GM04504 (cell line): ENCODE measurements around the gene ARHGEF38.
A peak's percentile ranks its signal among the peaks of the same experiment; 100 is the strongest.

ENCODE experiments used
- DNase-seq: peaks from one replicate; pipeline ENCODE4 v3.0.0-alpha.2; 2012; ENCODE audit warnings: low read depth

The ARHGEF38 gene

GRCh38 chr4:105558277-105558676, 5.9 kb downstream of the ARHGEF38 start:
- DNase-seq = no peak

GRCh38 chr4:105560421-105560848, 8.0 kb downstream of the ARHGEF38 start:
- DNase-seq = no peak

GRCh38 chr4:105563352-105563751, 10.9 kb downstream of the ARHGEF38 start:
- no peak for DNase-seq

- no peak for DNase-seq
These were observed 16.2 kb downstream of the ARHGEF38 start for GRCh38 chr4:105568584-105568983.

GRCh38 chr4:105569057-105569865, 16.8 kb downstream of the ARHGEF38 start:
- DNase-seq = no peak

- no peak for DNase-seq
These were observed 17.4 kb downstream of the ARHGEF38 start for GRCh38 chr4:105569866-105570236.

- no peak for DNase-seq
These were observed 19.9 kb downstream of the ARHGEF38 start for GRCh38 chr4:105572296-105572695.

- DNase-seq = no peak
These were observed 34.4 kb downstream of the ARHGEF38 start for GRCh38 chr4:105586638-105587328.

GRCh38 chr4:105587841-105588240, 35.4 kb downstream of the ARHGEF38 start:
- DNase-seq = no peak

GRCh38 chr4:105588252-105588651, 35.8 kb downstream of the ARHGEF38 start:
- DNase-seq = no peak

- DNase-seq = no peak
These were observed 39.2 kb downstream of the ARHGEF38 start for GRCh38 chr4:105591573-105591972.

- DNase-seq = no peak
These were observed 41.9 kb downstream of the ARHGEF38 start for GRCh38 chr4:105594099-105595010.

- DNase-seq = no peak
These were observed 44.3 kb downstream of the ARHGEF38 start for GRCh38 chr4:105596684-105597083.

- DNase-seq = no peak
These were observed 45.6 kb downstream of the ARHGEF38 start for GRCh38 chr4:105598052-105598451.

GRCh38 chr4:105598787-105599186, 46.4 kb downstream of the ARHGEF38 start:
- no peak for DNase-seq

- no peak for DNase-seq
These were observed 47.1 kb downstream of the ARHGEF38 start for GRCh38 chr4:105599482-105599881.

- no peak for DNase-seq
These were observed 47.7 kb downstream of the ARHGEF38 start for GRCh38 chr4:105599932-105600655.

- DNase-seq = no peak
These were observed 48.5 kb downstream of the ARHGEF38 start for GRCh38 chr4:105600951-105601350.

GRCh38 chr4:105601406-105601805, 49.0 kb downstream of the ARHGEF38 start:
- DNase-seq = no peak

GRCh38 chr4:105603158-105603557, 50.7 kb downstream of the ARHGEF38 start:
- DNase-seq = no peak

GRCh38 chr4:105605493-105605892, 53.1 kb downstream of the ARHGEF38 start:
- DNase-seq = peak; percentile 7

GRCh38 chr4:105607876-105608275, 55.5 kb downstream of the ARHGEF38 start:
- DNase-seq = no peak
